T-cell (primary cell): ENCODE data around the gene PLAC1. TPM values are rescaled to one million over a fixed set of nuclear protein-coding genes. Genes with fewer than 3 reads are reported as not detected.

Experiments
- ATAC-seq, 4 experiments: fragments of 200-7000 bp in 3 of 4; fragments of 150-1000 bp in 1 of 4; cut with Tn5 transposase; replicated peaks in 1 of 4; 1 replicate in 3 of 4; 2 replicates in 1 of 4; pipeline ENCODE4 v1.10.0; 2021; ENCODE audit warnings: moderate library complexity in 3 of 4, mild to moderate bottlenecking in 2 of 4, moderate number of reproducible peaks in 1 of 4
- CTCF ChIA-PET, 2 donors: fragments of 300-600 bp; sonication (Branson Sonifier 250); formaldehyde crosslinking; loops; one replicate each; lab custom pipeline; 2022; ENCODE audit warnings: antibody characterized with exemption in 2 of 2; lab: Charles Lee
- POLR2A ChIA-PET, 2 donors: fragments of 300-600 bp; sonication (Branson Sonifier 250); formaldehyde crosslinking; loops; one replicate each; lab custom pipeline; 2022; ENCODE audit warnings: antibody characterized with exemption in 2 of 2; lab: Charles Lee
- DNase-seq, 35 experiments: peaks; one replicate each; pipeline versions ENCODE4 v3.0.0 to v3.0.0-alpha.2; 2013 to 2023
- H3K27ac ChIP-seq: one replicate; pipeline ENCODE4 v1.5.1; 2013; ENCODE audit warnings: low read length
- H3K27me3 ChIP-seq, 2 experiments: replicated peaks in 1 of 2; 1 replicate in 1 of 2; 2 replicates in 1 of 2; pipeline versions ENCODE4 v1.6.1 to v1.7.0; 2013; ENCODE audit warnings: low read length in 1 of 2, mixed read lengths in 1 of 2; ENCODE audit not compliant: control insufficient read depth in 2 of 2, insufficient read depth in 2 of 2; ENCODE audit errors: extremely low read depth in 1 of 2
- H3K36me3 ChIP-seq, 2 donors: 1 replicate in 1 of 2; 2 replicates in 1 of 2; pipeline versions ENCODE4 v1.6.1 to v1.7.0; 2013; ENCODE audit warnings: low read length in 1 of 2; ENCODE audit not compliant: control insufficient read depth in 2 of 2, insufficient read depth in 1 of 2; ENCODE audit errors: extremely low read depth in 1 of 2
- H3K4me1 ChIP-seq, 2 experiments: 1 replicate in 1 of 2; 2 replicates in 1 of 2; pipeline versions ENCODE4 v1.6.1 to v1.7.0; 2013; ENCODE audit warnings: low read length in 2 of 2, mixed read lengths in 1 of 2; ENCODE audit not compliant: insufficient read depth in 2 of 2, control insufficient read depth in 1 of 2; ENCODE audit errors: extremely low read depth in 1 of 2
- H3K4me3 ChIP-seq, 2 donors: 1 replicate in 1 of 2; 2 replicates in 1 of 2; pipeline versions ENCODE4 v1.5.1 to v1.7.0; 2013; ENCODE audit warnings: mild to moderate bottlenecking in 2 of 2, low read length in 1 of 2, moderate library complexity in 1 of 2; ENCODE audit not compliant: control insufficient read depth in 1 of 2; ENCODE audit errors: extremely low read depth in 1 of 2
- H3K9me3 ChIP-seq: 2 replicates; pipeline ENCODE4 v1.7.0; 2013
- H3K27ac Mint-ChIP-seq, 2 donors: one replicate each; pipeline ENCODE4 v1.8.0; 2020 to 2021; ENCODE audit warnings: mild to moderate bottlenecking in 2 of 2, mixed read lengths in 2 of 2
- H3K27me3 Mint-ChIP-seq, 2 donors: one replicate each; pipeline ENCODE4 v1.8.0; 2021 to 2022; ENCODE audit warnings: mixed read lengths in 2 of 2
- H3K36me3 Mint-ChIP-seq: one replicate; pipeline ENCODE4 v1.8.0; 2021; ENCODE audit warnings: mixed read lengths
- H3K4me1 Mint-ChIP-seq, 3 donors: one replicate each; pipeline ENCODE4 v1.8.0; 2020 to 2022; ENCODE audit warnings: mixed read lengths in 3 of 3, mild to moderate bottlenecking in 1 of 3
- H3K4me3 Mint-ChIP-seq, 3 donors: one replicate each; pipeline ENCODE4 v1.8.0; 2020 to 2022; ENCODE audit warnings: mild to moderate bottlenecking in 3 of 3, mixed read lengths in 3 of 3, moderate library complexity in 3 of 3
- H3K9me3 Mint-ChIP-seq, 3 donors: one replicate each; pipeline ENCODE4 v1.8.0; 2020 to 2022; ENCODE audit warnings: mixed read lengths in 3 of 3
- WGBS: methylation state at CpG from one replicate; pipeline ENCODE4 v1.1.5; 2013; ENCODE audit warnings: missing lambda C conversion rate; ENCODE audit not compliant: insufficient coverage; 5-methylcytosine and 5-hydroxymethylcytosine counted together
- total RNA-seq, 35 experiments: library from RNA in 6 of 35; stranded (reverse) in 6 of 35; fragments of 120-200 nt in 1 of 35; gene quantifications; one replicate each; pipeline versions ENCODE4 v1.2.1 to v1.2.4 and lab custom pipeline; 2013 to 2026

The PLAC1 gene
- total RNA-seq, 5 donors from 2014 or later (not counting 1 experiment from before 2014, with no cell fraction given) = not detected

- Mint-ChIP-seq H3K4me1 (no peaks in the 10 kb centered on the region), H3K4me3 (no peak overlapping the region), H3K9me3 (peaks cover 0 to 4% (median 3%) of the 10 kb centered on the region in 3 donors), H3K36me3 (no peaks in the 10 kb centered on the region), H3K27ac (no peak overlapping the region), H3K27me3 (peaks cover 7 to 23% of the 10 kb centered on the region in 2 donors)
- ATAC-seq = no peak
- Histone ChIP-seq H3K27me3 (peaks cover 0 to 3% of the 10 kb centered on the region in 2 experiments), H3K36me3 (no peaks in the 10 kb centered on the region), H3K9me3 (no peaks in the 10 kb centered on the region), H3K4me1 (no peaks in the 10 kb centered on the region), H3K4me3 (no peak overlapping the region), H3K27ac (no peak overlapping the region)
- POLR2A ChIA-PET = no interaction called here
- no CpG with 5 or more reads among the region's 4 CpGs for WGBS
- DNase-seq = no peak
- CTCF ChIA-PET = no interaction called here
These were observed 53.5 kb downstream of the PLAC1 start for GRCh38 chrX:134604701-134605311.

DNA sequence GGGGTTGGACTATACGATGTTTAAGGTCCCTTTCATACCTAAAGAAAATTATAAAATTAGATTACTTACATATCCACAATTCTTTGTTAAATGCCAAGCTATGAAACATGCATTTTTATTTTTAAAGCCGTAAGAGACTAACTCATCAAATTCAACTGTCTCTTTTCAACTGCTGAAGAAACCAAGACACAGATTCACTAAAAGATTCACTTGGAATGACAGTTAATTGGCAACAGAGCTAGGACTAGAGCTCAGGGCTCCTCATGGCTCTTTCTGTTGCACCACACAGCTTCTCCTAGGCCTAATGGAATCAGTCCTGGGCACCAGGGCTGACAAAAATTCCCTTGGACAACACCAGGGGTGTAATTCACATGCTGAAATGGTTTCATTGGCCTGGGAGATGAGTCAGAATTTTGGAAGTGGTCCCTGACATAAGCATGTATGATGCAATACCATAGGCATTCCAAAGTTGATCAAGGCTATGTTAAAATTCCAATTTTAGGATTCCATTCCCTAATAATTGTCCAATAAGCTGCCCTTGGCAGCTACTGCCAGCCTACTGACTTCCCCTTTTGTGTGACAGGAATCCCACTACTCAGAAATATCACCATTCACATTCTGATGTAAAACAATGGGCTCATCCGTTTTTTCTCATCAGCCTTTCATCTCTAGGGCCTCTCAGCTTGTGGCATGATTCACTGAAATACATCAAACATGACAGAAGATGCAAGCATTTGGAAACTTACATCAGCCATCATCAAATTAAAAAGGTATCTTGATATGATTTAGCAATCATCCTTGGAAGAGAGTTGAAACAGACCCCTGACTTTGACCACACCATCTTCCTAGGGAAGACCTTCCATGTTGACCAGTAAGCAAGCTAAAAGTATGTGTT is 54.2 kb downstream of the PLAC1 start:
- Histone ChIP-seq H3K4me3 (no peak overlapping the region), H3K27me3 (peaks cover 0 to 3% of the 10 kb centered on the region in 2 experiments), H3K9me3 (no peaks in the 10 kb centered on the region), H3K36me3 (no peaks in the 10 kb centered on the region), H3K27ac (no peak overlapping the region), H3K4me1 (no peaks in the 10 kb centered on the region)
- H3K4me3 Mint-ChIP-seq = no peak overlapping the region
- DNase-seq (no peak), ATAC-seq (no peak)
- peaks cover 0 to 4% (median 3%) of the 10 kb centered on the region in 3 donors for H3K9me3 Mint-ChIP-seq
- no peaks in the 10 kb centered on the region for H3K4me1 Mint-ChIP-seq
- POLR2A ChIA-PET = no interaction called here
- no CpG with 5 or more reads among the region's 3 CpGs for WGBS
- no peaks in the 10 kb centered on the region for H3K36me3 Mint-ChIP-seq
- no peak overlapping the region for H3K27ac Mint-ChIP-seq
- CTCF ChIA-PET = no interaction called here
- H3K27me3 Mint-ChIP-seq = peaks cover 7 to 26% of the 10 kb centered on the region in 2 donors

DNA sequence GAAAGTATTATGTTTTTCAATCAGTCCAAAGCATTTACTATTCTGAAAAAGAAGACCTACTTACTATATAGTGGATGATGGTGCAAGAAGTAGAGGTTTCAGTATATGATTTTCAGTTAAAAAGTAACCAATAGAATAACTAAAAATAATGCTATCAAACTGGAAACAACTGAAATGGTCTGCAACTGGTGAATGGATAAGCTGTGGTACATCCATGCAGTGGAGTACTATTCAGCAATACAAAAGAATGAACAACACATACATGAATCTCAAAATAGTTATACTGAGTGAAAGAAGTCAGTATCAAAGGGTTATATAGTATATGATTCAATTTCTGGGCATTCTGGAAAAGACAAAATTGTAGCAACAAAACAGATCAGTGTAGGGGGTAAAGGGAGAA is 55.9 kb downstream of the PLAC1 start:
- Mint-ChIP-seq H3K36me3 (no peaks in the 10 kb centered on the region), H3K4me3 (no peak overlapping the region), H3K4me1 (no peaks in the 10 kb centered on the region), H3K27ac (no peak overlapping the region), H3K9me3 (peaks cover 0 to 4% (median 3%) of the 10 kb centered on the region in 3 donors), H3K27me3 (peaks cover 8 to 33% of the 10 kb centered on the region in 2 donors)
- Histone ChIP-seq H3K36me3 (no peaks in the 10 kb centered on the region), H3K9me3 (no peaks in the 10 kb centered on the region), H3K4me3 (no peak overlapping the region), H3K27me3 (peaks cover 0 to 3% of the 10 kb centered on the region in 2 experiments), H3K27ac (no peak overlapping the region), H3K4me1 (no peaks in the 10 kb centered on the region)
- ChIA-PET CTCF (no interaction called here), POLR2A (no interaction called here)
- ATAC-seq (no peak), DNase-seq (no peak)

DNA sequence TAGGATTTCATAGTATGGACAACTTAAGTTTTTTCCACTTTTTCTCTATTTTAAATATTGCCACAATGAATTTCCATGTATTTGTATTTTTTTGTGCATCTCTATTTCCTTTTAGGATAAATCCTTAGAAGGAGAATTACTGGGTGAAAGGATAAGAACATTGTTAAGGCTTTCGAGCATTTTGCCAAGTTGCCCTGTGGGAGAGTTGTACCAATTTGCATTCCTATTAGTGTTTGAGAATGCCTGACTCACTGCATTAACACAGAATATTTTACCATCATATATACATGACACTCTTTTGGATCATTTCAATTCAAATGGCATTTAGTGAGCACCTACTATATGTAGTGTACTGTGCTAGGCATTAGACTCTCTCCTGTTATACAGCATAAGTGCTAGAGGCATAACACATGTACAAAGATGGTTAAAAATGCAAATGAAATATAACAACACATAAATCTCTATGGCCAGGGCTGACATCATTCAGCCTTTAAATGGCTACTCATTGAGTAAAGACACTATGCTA is 57.0 kb downstream of the PLAC1 start:
- WGBS = no CpG with 5 or more reads among the region's 1 CpG
- Histone ChIP-seq H3K9me3 (no peaks in the 10 kb centered on the region), H3K27ac (no peak overlapping the region), H3K27me3 (peaks cover 0 to 3% of the 10 kb centered on the region in 2 experiments), H3K4me1 (no peaks in the 10 kb centered on the region), H3K36me3 (no peaks in the 10 kb centered on the region), H3K4me3 (no peak overlapping the region)
- POLR2A ChIA-PET = interaction anchor here in 1 of 2 donors (0.7 kb wide), 1 partner anchor 9 kb away, joined by 3 read pairs; no protein-coding TSS in a partner anchor
- Mint-ChIP-seq H3K9me3 (peaks cover 0 to 4% (median 3%) of the 10 kb centered on the region in 3 donors), H3K27ac (no peak overlapping the region), H3K27me3 (peaks cover 8 to 37% of the 10 kb centered on the region in 2 donors), H3K4me3 (no peak overlapping the region), H3K4me1 (no peaks in the 10 kb centered on the region), H3K36me3 (no peaks in the 10 kb centered on the region)
- no peak for DNase-seq
- ATAC-seq = no peak
- CTCF ChIA-PET = no interaction called here

DNA sequence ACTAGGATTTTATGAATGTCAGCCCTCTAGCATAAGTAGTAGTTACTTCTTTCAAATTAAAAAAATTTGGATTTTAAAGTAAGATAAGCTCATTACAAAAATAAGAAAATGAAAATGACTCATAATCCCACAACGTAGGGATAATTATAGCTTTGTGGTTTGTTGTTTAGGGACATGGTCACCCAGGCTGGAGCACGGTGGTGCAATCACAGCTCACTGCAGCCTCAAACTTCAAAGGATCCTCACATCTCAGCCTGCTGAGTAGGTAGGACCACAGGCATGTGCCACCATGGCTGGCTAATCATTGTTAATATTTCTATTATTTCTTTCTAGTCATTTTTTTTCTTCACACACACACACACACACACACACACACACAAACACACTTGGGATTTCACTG is 57.6 kb downstream of the PLAC1 start:
- no peaks in the 10 kb centered on the region for H3K9me3 ChIP-seq
- CTCF ChIA-PET = no interaction called here
- POLR2A ChIA-PET = interaction anchor here in 1 of 2 donors (0.7 kb wide), 1 partner anchor 9 kb away, joined by 3 read pairs; no protein-coding TSS in a partner anchor
- no peak overlapping the region for H3K4me3 ChIP-seq
- H3K36me3 ChIP-seq = no peaks in the 10 kb centered on the region
- Mint-ChIP-seq H3K9me3 (peaks cover 0 to 4% (median 3%) of the 10 kb centered on the region in 3 donors), H3K27ac (no peak overlapping the region), H3K4me3 (no peak overlapping the region), H3K27me3 (peaks cover 11 to 40% of the 10 kb centered on the region in 2 donors), H3K36me3 (no peaks in the 10 kb centered on the region), H3K4me1 (no peaks in the 10 kb centered on the region)
- no peak for DNase-seq
- no peak overlapping the region for H3K27ac ChIP-seq
- no peaks in the 10 kb centered on the region for H3K4me1 ChIP-seq
- H3K27me3 ChIP-seq = peaks cover 0 to 3% of the 10 kb centered on the region in 2 experiments
- ATAC-seq = no peak
- WGBS = no CpG with 5 or more reads among the region's 2 CpGs

DNA sequence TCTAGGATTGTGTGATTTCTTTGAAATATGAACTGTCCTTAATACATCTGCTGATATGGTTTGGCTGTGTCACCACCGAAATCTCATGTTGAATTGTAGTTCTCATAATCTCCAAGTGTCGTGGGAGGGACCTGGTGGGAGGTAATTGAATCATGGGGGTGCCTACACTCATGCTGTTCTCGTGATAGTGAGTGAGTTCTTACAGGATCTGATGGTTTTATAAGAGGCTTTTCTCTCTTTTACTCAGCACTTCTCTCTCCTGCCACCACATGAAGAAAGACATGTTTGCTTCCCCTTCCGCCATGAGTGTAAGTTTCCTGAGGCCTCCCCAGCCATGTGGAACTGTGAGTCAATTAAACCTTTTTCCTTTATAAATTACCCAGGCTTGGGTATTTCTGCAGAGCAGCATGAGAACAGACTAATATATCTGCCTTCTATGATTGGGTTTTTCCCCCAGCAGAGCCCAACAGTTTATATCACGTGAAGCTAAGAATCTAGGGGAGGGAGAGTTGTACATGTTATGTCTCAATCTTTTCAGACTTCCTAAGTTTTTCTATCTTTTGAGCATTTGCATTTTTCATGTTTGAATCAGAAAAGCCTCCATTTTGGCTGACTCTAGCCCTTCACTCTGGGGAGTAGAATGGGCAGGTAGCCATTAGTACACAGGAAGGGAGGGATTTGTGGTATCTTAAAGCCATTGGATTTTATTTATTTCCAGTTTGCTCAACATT is 58.9 kb downstream of the PLAC1 start:
- CTCF ChIA-PET = interaction anchor here in 1 of 2 donors (0.6 kb wide), 1 partner anchor 16 kb away, joined by 3 read pairs; no protein-coding TSS in a partner anchor
- WGBS = no CpG with 5 or more reads among the region's 5 CpGs

More for the DNA sequence above, 58.9 kb downstream of the PLAC1 start:
- Histone ChIP-seq H3K27ac (no peak overlapping the region), H3K4me1 (no peaks in the 10 kb centered on the region), H3K36me3 (no peaks in the 10 kb centered on the region), H3K4me3 (no peak overlapping the region), H3K9me3 (no peaks in the 10 kb centered on the region), H3K27me3 (no peaks in the 10 kb centered on the region)
- H3K27ac Mint-ChIP-seq = no peak overlapping the region
- POLR2A ChIA-PET = interaction anchor here in 1 of 2 donors (0.6 kb wide), 1 partner anchor 546 kb away, joined by 3 read pairs; no protein-coding TSS in a partner anchor
- peaks cover 10 to 34% of the 10 kb centered on the region in 2 donors for H3K27me3 Mint-ChIP-seq
- ATAC-seq (no peak), DNase-seq (no peak)
- H3K4me1 Mint-ChIP-seq = no peaks in the 10 kb centered on the region
- no peaks in the 10 kb centered on the region for H3K36me3 Mint-ChIP-seq
- H3K9me3 Mint-ChIP-seq = peaks cover 0 to 4% (median 3%) of the 10 kb centered on the region in 3 donors
- no peak overlapping the region for H3K4me3 Mint-ChIP-seq
